IgD-negative memory B cell (primary cell): Measurements from ENCODE around the gene BMI1. TPM values are rescaled to one million over a fixed set of nuclear protein-coding genes. Genes with fewer than 3 reads are reported as not detected.
A peak's percentile ranks its signal among the peaks of the same experiment; 100 is the strongest.
"Not testable (repeated sequence)": the region's sequence is repeated elsewhere in the genome, so short reads cannot be mapped to it uniquely, and the experiment has no call there.

Experiments used
- H3K27ac Mint-ChIP-seq, 3 donors: one replicate each; pipeline ENCODE4 v1.8.0; 2020 to 2022; ENCODE audit warnings: mild to moderate bottlenecking in 3 of 3, mixed read lengths in 3 of 3, moderate library complexity in 1 of 3
- H3K27me3 Mint-ChIP-seq: one replicate; pipeline ENCODE4 v1.8.0; 2021; ENCODE audit warnings: mixed read lengths
- H3K36me3 Mint-ChIP-seq: one replicate; pipeline ENCODE4 v1.8.0; 2020; ENCODE audit warnings: mild to moderate bottlenecking, mixed read lengths
- H3K4me1 Mint-ChIP-seq, 3 donors: one replicate each; pipeline ENCODE4 v1.8.0; 2020 to 2022; ENCODE audit warnings: mixed read lengths in 3 of 3, mild to moderate bottlenecking in 1 of 3
- H3K4me3 Mint-ChIP-seq, 4 donors: one replicate each; pipeline ENCODE4 v1.8.0; 2020 to 2022; ENCODE audit warnings: mild to moderate bottlenecking in 4 of 4, mixed read lengths in 4 of 4, moderate library complexity in 3 of 4
- H3K9me3 Mint-ChIP-seq, 3 donors: one replicate each; pipeline ENCODE4 v1.8.0; 2020 to 2021; ENCODE audit warnings: mixed read lengths in 3 of 3, mild to moderate bottlenecking in 1 of 3
- polyA plus RNA-seq: library from polyadenylated mRNA; unstranded; fragments of 300-500 nt; fragmentation: Illumina TruSeq; gene quantifications from one replicate; pipeline ENCODE4 v1.2.3, GENCODE V29; 2021

The BMI1 gene
- polyA plus RNA-seq, 1 donor from 2014 or later = 37.9 TPM

DNA sequence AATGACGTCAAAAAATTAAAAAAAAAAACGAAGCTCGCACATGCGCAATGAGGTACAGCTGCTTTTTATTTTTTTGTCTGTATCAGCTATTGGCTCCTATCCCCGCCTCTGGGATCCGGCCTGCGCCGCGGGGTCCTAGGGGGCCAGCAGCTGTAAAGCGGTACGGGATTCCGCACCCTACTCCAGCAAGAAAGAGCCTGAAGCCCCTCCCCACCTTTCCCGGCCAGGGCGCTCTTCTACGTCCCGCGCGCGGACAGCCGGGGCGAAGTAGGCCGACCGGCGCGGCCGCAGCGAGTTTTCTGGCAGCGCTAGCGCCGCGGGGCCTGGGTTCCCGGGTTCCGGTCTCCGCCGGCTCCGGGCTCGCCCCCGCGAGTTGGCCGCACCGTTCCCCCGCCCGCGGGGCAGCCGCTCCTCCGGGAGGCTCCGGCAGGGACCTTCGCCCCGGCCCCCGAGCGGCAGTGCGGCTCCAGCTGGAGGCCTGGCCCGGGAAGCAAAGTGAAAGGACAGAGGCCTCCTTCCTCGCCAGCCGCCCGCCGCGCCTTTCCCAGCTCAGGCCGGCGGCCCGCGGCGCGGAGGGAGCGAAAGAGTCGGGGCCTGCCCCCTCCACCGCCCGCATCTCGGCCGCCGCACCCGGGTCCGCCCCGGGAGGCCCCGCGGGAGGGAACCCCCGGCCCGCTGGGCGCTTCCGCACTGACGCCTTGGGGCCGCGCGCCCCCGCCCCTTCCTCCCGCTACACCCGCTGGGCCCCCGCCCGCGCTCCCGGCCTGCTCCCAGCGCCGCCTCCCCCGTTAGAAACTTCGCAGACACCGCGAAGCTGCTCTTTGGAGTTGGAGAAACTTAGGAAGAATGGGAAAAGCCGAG, 19.7 kb downstream of the BMI1 start:
- H3K9me3 Mint-ChIP-seq = peaks cover 0 to 6% (median 0%) of the 10 kb centered on the region in 3 donors
- peaks cover 8 to 30% (median 14%) of the 10 kb centered on the region in 3 donors for H3K4me1 Mint-ChIP-seq
- H3K4me3 Mint-ChIP-seq = peak overlapping the region; percentile 90 to 99 (median 95)
- peak overlapping the region; percentile 96 to 98 (median 98) for H3K27ac Mint-ChIP-seq
- peaks cover 53% of the 10 kb centered on the region for H3K27me3 Mint-ChIP-seq
- peaks cover 3% of the 10 kb centered on the region for H3K36me3 Mint-ChIP-seq

- Mint-ChIP-seq H3K4me3 (peak overlapping the region; percentile 43 to 84 (median 72)), H3K27me3 (peaks cover 59% of the 10 kb centered on the region), H3K9me3 (peaks cover 0 to 12% (median 0%) of the 10 kb centered on the region in 3 donors), H3K4me1 (peaks cover 8 to 35% (median 12%) of the 10 kb centered on the region in 3 donors), H3K36me3 (peaks cover 3% of the 10 kb centered on the region), H3K27ac (peak overlapping the region; percentile 62 to 86 (median 81))
Observed at GRCh38 chr10:22341190-22341925, 20.5 kb downstream of the BMI1 start.

DNA sequence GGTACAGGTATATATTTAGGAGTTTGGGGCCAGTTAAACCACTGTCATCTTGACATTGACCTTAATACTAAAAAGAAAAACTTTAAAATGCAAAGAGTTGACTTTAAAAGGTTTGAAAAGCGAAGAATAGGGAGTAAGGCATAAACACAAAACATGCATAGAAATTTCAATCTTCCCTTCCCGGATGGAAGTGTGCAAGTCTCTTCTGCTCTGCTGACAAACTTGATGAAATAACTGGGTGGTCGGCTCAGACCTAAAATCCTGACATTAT, 21.0 kb downstream of the BMI1 start:
- Mint-ChIP-seq H3K4me3 (peak overlapping the region in 3 of 4 donors; percentile 43 to 84 (median 71)), H3K4me1 (peaks cover 8 to 37% (median 12%) of the 10 kb centered on the region in 3 donors), H3K9me3 (peaks cover 0 to 12% (median 0%) of the 10 kb centered on the region in 3 donors)

GRCh38 chr10:22342421-22342820, 21.5 kb downstream of the BMI1 start:
- H3K4me3 Mint-ChIP-seq = peak overlapping the region in 2 of 4 donors; percentile 32 to 84
- H3K27me3 Mint-ChIP-seq = peaks cover 53% of the 10 kb centered on the region
- H3K27ac Mint-ChIP-seq = peak overlapping the region in 2 of 3 donors; percentile 62 to 86
- H3K9me3 Mint-ChIP-seq = peaks cover 0 to 12% (median 0%) of the 10 kb centered on the region in 3 donors
- peaks cover 4% of the 10 kb centered on the region for H3K36me3 Mint-ChIP-seq
- H3K4me1 Mint-ChIP-seq = peaks cover 8 to 37% (median 12%) of the 10 kb centered on the region in 3 donors

More for the DNA sequence above, 21.0 kb downstream of the BMI1 start:
- H3K36me3 Mint-ChIP-seq = peaks cover 4% of the 10 kb centered on the region
- H3K27ac Mint-ChIP-seq = peak overlapping the region; percentile 46 to 86 (median 62)
- H3K27me3 Mint-ChIP-seq = peaks cover 57% of the 10 kb centered on the region

DNA sequence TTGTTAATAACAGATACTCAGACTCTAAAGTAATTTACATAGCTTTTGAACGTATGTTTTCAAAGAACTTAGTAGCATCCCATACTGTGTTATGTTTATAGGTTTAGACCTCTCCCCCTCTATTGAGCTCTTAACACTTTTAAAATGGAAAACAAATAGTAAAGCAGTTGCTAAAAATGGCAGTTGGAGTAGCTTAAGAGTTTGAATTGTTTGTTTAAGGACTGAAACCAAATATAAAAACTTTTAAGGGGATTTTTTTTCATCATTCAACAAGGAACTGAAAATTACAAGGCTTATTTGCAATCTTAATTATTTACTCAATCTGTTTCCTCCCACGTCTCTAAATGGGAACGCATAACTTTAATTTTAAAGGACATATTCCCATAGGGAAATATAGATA, 22.8 kb downstream of the BMI1 start:
- H3K9me3 Mint-ChIP-seq = peaks cover 0 to 12% (median 0%) of the 10 kb centered on the region in 3 donors

DNA sequence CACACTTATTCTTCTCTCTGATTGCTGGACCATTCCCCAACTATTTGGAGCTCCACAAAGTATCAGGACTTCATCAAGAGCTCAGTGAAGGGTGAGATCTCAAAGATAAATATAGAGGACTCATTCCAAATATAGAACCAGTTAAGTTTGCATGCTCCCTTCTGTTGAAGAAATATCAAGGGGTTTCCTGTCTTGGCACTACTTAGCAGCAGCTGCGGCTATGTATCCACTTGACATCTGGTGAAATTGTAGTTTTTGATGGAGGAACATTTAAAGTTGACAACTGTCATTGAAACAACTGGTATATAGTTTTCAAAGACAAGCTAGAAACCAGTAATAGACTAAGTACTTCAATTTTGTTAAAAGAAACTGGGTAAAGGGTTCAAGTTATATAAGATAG, 23.4 kb downstream of the BMI1 start:
- peaks cover 4% of the 10 kb centered on the region for H3K36me3 Mint-ChIP-seq
- peaks cover 0 to 12% (median 0%) of the 10 kb centered on the region in 3 donors for H3K9me3 Mint-ChIP-seq
- peak overlapping the region; percentile 83 to 92 (median 89) for H3K27ac Mint-ChIP-seq
- H3K27me3 Mint-ChIP-seq = peaks cover 41% of the 10 kb centered on the region
- H3K4me3 Mint-ChIP-seq = peak overlapping the region in 3 of 4 donors; percentile 30 to 75 (median 51)
- peaks cover 8 to 30% (median 12%) of the 10 kb centered on the region in 3 donors for H3K4me1 Mint-ChIP-seq

More for the DNA sequence above, 22.8 kb downstream of the BMI1 start:
- peak overlapping the region in 2 of 4 donors; percentile 41 to 75 for H3K4me3 Mint-ChIP-seq
- H3K4me1 Mint-ChIP-seq = peaks cover 8 to 35% (median 12%) of the 10 kb centered on the region in 3 donors
- peak overlapping the region; percentile 59 to 92 (median 89) for H3K27ac Mint-ChIP-seq
- H3K27me3 Mint-ChIP-seq = peaks cover 41% of the 10 kb centered on the region
- H3K36me3 Mint-ChIP-seq = peaks cover 4% of the 10 kb centered on the region

DNA sequence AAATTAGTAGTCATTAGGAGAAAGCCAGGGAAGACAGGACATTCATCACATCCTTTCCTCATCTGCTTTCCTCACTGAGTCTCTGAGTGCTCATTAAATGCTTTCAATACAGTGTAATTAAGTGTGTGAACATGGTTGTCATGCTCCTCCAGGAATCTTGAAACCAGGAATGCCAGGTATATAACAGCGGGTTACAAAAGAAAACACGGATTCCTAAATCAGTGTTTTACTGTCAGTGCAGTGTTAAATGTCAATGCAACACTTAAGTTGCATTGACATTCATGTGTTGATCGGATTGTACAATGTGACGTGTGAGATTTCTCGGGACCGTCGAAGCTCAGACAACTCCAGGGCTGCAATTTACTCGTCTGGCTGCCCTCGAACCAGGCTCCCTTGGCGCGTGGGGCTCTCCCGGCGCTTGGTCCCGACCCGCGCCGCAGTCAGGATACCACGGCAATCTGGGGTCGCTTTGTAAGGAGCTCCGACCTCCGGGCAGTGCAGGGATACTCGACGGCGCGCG, 23.9 kb downstream of the BMI1 start:
- peak overlapping the region in 3 of 4 donors; percentile 30 to 75 (median 51) for H3K4me3 Mint-ChIP-seq
- peaks cover 6 to 29% (median 11%) of the 10 kb centered on the region in 3 donors for H3K4me1 Mint-ChIP-seq
- H3K36me3 Mint-ChIP-seq = peaks cover 4% of the 10 kb centered on the region
- H3K27ac Mint-ChIP-seq = peak overlapping the region; percentile 83 to 92 (median 89)
- H3K9me3 Mint-ChIP-seq = peaks cover 0 to 12% (median 0%) of the 10 kb centered on the region in 3 donors
- peaks cover 41% of the 10 kb centered on the region for H3K27me3 Mint-ChIP-seq

- Mint-ChIP-seq H3K36me3 (peaks cover 4% of the 10 kb centered on the region), H3K4me1 (peaks cover 2 to 24% (median 6%) of the 10 kb centered on the region in 3 donors), H3K4me3 (peak within 1 kb of the TSS; percentile 51 to 92 (median 69)), H3K27ac (peak within 1 kb of the TSS; percentile 85 to 93 (median 92)), H3K27me3 (peaks cover 38% of the 10 kb centered on the region), H3K9me3 (peaks cover 0 to 9% (median 0%) of the 10 kb centered on the region in 3 donors)
Observed at GRCh38 chr10:22345301-22346095, 24.6 kb downstream of the BMI1 start, which contains the start of gene SPAG6. TSS of gene SPAG6 (plus strand) at chr10:22345496. CDS start at chr10:22345612, 116 bp downstream.

DNA sequence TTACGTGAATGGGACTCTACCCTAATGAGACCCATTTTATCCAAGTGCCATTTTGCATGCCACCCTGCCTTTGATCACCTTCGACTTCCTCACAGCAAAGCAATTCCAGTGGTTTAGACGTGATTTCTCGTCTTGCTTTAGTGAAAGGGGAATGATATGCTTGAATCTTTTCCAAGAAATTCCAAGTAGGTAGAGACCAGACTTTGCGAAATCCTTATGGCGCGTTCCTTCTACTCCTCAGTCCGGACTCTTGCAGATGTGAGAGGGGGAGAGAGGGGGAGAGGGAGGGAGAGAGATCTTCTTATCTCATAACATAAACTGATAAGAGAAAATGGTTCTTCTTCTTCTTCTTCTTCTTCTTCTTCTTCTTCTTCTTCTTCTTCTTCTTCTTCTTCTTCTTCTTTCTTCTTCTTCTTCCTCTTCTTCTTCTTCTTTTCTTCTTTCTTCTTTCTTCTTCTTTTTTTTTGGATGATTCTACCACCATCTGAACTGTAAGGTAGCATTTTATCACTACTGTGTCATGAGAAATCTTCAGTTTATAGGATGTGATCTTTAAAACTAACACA, 25.3 kb downstream of the BMI1 start:
- peak overlapping the region in 3 of 4 donors; percentile 63 to 92 (median 72) for H3K4me3 Mint-ChIP-seq
- H3K9me3 Mint-ChIP-seq = peaks cover 0 to 9% (median 0%) of the 10 kb centered on the region in 3 donors
- peaks cover 38% of the 10 kb centered on the region for H3K27me3 Mint-ChIP-seq
- H3K27ac Mint-ChIP-seq = peak overlapping the region; percentile 85 to 93 (median 92)
- H3K36me3 Mint-ChIP-seq = peaks cover 4% of the 10 kb centered on the region
- H3K4me1 Mint-ChIP-seq = peaks cover 2 to 24% (median 6%) of the 10 kb centered on the region in 3 donors

DNA sequence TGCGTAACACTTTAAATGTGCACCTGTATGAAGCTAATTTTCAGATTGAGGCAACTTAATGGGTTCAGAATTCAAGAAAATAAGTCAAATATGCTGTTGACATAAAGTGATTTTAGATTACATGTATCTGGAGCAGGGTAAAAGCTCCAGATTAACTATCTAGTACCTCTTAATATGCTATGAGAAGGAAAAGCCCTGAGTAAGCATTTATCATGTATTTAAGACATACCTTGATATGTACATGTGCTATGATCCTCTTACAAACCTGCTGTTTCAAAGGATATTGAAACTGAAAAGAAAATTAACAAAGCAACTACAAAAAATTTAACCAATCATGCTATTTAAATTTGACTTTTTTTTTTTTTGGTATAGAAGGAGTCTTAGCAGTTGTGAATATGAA, 28.9 kb downstream of the BMI1 start:
- Mint-ChIP-seq H3K4me1 (peaks cover 0 to 7% (median 4%) of the 10 kb centered on the region in 3 donors), H3K9me3 (peaks cover 0 to 6% (median 0%) of the 10 kb centered on the region in 3 donors), H3K36me3 (peaks cover 6% of the 10 kb centered on the region), H3K4me3 (no peak overlapping the region), H3K27me3 (peaks cover 12% of the 10 kb centered on the region), H3K27ac (no peak overlapping the region)

DNA sequence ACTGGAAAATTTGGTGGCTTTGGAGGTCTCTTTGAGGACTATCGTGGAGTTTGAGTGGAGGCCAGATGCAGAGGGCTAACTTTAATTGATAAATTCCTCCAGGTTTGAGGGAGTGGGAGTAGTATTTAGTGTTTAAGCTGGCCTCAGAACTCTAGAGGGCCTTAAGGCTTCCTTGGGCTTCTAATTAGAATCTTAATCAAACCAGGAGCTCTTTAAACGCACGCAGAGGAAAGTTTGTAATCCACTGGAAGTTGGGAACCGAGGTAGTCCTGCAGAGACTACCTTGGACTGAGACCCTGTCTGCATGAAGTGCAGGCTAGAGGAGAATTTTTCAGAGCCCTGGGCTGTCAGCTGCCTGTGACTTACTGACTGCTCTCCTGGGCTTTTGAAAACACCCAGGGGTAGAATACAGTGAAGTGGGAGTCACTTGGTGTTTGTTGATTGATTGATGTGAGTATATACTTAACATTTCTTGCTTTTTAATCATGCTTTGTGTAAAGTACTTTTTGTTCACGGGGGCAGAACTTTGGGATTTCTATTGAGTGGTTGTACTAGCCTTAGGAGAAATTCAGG, 30.3 kb downstream of the BMI1 start:
- H3K4me1 Mint-ChIP-seq = peaks cover 0 to 4% (median 3%) of the 10 kb centered on the region in 3 donors
- H3K9me3 Mint-ChIP-seq = peaks cover 0 to 2% (median 0%) of the 10 kb centered on the region in 3 donors
- peaks cover 2% of the 10 kb centered on the region for H3K27me3 Mint-ChIP-seq
- no peak overlapping the region for H3K4me3 Mint-ChIP-seq
- peaks cover 6% of the 10 kb centered on the region for H3K36me3 Mint-ChIP-seq
- peak overlapping the region in 1 of 3 donors; percentile 60 for H3K27ac Mint-ChIP-seq

- Mint-ChIP-seq H3K27ac (no peak overlapping the region), H3K27me3 (no peaks in the 10 kb centered on the region), H3K9me3 (no peaks in the 10 kb centered on the region), H3K36me3 (peaks cover 4% of the 10 kb centered on the region), H3K4me1 (peaks cover 0 to 3% (median 0%) of the 10 kb centered on the region in 3 donors), H3K4me3 (no peak overlapping the region)
Observed at GRCh38 chr10:22356324-22356873, 35.5 kb downstream of the BMI1 start.

- H3K4me3 Mint-ChIP-seq, H3K27me3 Mint-ChIP-seq, H3K9me3 Mint-ChIP-seq, H3K4me1 Mint-ChIP-seq, H3K27ac Mint-ChIP-seq, H3K36me3 Mint-ChIP-seq: not testable (repeated sequence)
Observed at GRCh38 chr10:22357770-22358169, 36.9 kb downstream of the BMI1 start.
